Measurements from ENCODE around the gene PPP2R2D. TPM values are rescaled to one million over a fixed set of nuclear protein-coding genes. Genes with fewer than 3 reads are reported as not detected.

Gene PPP2R2D
- polyA plus RNA-seq, 1 of the 3 experiments (the other 2 are of a cell fraction), result 25.1 TPM

- Histone ChIP-seq H2AFZ (ENCODE audit: low read depth) (no peak overlapping the region), H3K27me3 (ENCODE audit: insufficient read depth) (no peaks in the 10 kb centered on the region), H4K20me1 (ENCODE audit: insufficient read depth) (no peaks in the 10 kb centered on the region)
Observed at GRCh38 chr10:131964298-131964697, 63.5 kb downstream of the PPP2R2D start.

GRCh38 chr10:131968949-131969348 is 68.1 kb downstream of the PPP2R2D start:
- POLR2A ChIA-PET, result no interaction called here
- no peak overlapping the region for H3K4me3 ChIP-seq (ENCODE audit: low read depth in 2 of 2, low read length in 1 of 2)
- TF ChIP-seq TCF12 (IDR thresholded peaks at IDR 0.05) (no peak), CTCF (IDR thresholded peaks at IDR 0.05) (no peak), FOXJ3 (CRISPR knock-in tag; IDR thresholded peaks at IDR 0.05) (no peak), NRF1 (IDR thresholded peaks at IDR 0.05; ENCODE audit: low read depth, low read length) (no peak), EZH2phosphoT487 (IDR thresholded peaks at IDR 0.05; ENCODE audit: borderline replicate concordance, low read depth) (no peak), ELF1 (IDR thresholded peaks at IDR 0.05) (no peak), GABPA (IDR thresholded peaks at IDR 0.05; ENCODE audit: low read depth) (no peak)
- no peak overlapping the region for H3K27ac ChIP-seq (ENCODE audit: low read depth in 2 of 2, low read length in 1 of 2)
- peaks cover 20 to 51% of the 10 kb centered on the region in 2 experiments for H3K36me3 ChIP-seq (replicated peaks in 1 of 2; ENCODE audit: control insufficient read depth in 1 of 2, insufficient read depth in 2 of 2, low read length in 1 of 2)
- no peak for DNase-seq
- no peaks in the 10 kb centered on the region for H3K27me3 ChIP-seq (ENCODE audit: insufficient read depth)
- no peak overlapping the region for H2AFZ ChIP-seq (ENCODE audit: low read depth)
- H3K9me3 ChIP-seq, result no peaks in the 10 kb centered on the region
- peaks cover 25% of the 10 kb centered on the region for H4K20me1 ChIP-seq (ENCODE audit: insufficient read depth)
- peaks cover 7% of the 10 kb centered on the region for H3F3A ChIP-seq (replicated peaks; ENCODE audit: insufficient read depth)
- CTCF ChIA-PET, result interaction anchor here (1.7 kb wide), 1 partner anchor 54 kb away, joined by 4 read pairs; no protein-coding TSS in a partner anchor
- no peaks in the 10 kb centered on the region for H3K9me2 ChIP-seq
- H3K79me2 ChIP-seq (ENCODE audit: insufficient read depth), result peaks cover 37% of the 10 kb centered on the region; the same call in 1 of the 2 replicates
- no peak overlapping the region for H3K9ac ChIP-seq
- H3K4me1 ChIP-seq (ENCODE audit: control insufficient read depth in 1 of 2, insufficient read depth in 2 of 2, low read depth in 1 of 2, low read length in 1 of 2), result peaks cover 0 to 17% of the 10 kb centered on the region in 2 experiments; a peak in 2 of 4 replicates
- 99% methylated on average over 13 of the region's 13 CpGs for WGBS (ENCODE audit: low lambda C conversion rate)
- H3K4me2 ChIP-seq, result no peak overlapping the region

More at GRCh38 chr10:131964298-131964697, 63.5 kb downstream of the PPP2R2D start:
- H3K4me1 ChIP-seq (ENCODE audit: control insufficient read depth in 1 of 2, insufficient read depth in 2 of 2, low read depth in 1 of 2, low read length in 1 of 2), result peaks cover 7 to 27% of the 10 kb centered on the region in 2 experiments; a peak in 2 of 4 replicates
- no peaks in the 10 kb centered on the region for H3K9me3 ChIP-seq
- no peak overlapping the region for H3K27ac ChIP-seq (ENCODE audit: low read depth in 2 of 2, low read length in 1 of 2)
- 0 out of 2 replicates have a peak, but pooled peaks cover 2% of the 10 kb centered on the region for H3K79me2 ChIP-seq (ENCODE audit: insufficient read depth)
- TF ChIP-seq POLR2AphosphoS5 (IDR thresholded peaks at IDR 0.05; ENCODE audit: low read depth, low read length) (no peak), JUND (IDR thresholded peaks at IDR 0.05) (no peak), GATA2 (CRISPR knock-in tag; IDR thresholded peaks at IDR 0.05) (no peak), MEF2A (IDR thresholded peaks at IDR 0.05; ENCODE audit: borderline replicate concordance, low read depth) (no peak), FOXJ3 (CRISPR knock-in tag; IDR thresholded peaks at IDR 0.05) (no peak), EP300 (IDR thresholded peaks at IDR 0.05; ENCODE audit: borderline replicate concordance in 1 of 2, low read depth in 1 of 2, low read length in 1 of 2) (no peak), FOXM1 (IDR thresholded peaks at IDR 0.05; ENCODE audit: low read depth) (no peak), MAX (IDR thresholded peaks at IDR 0.05; ENCODE audit: low read depth) (no peak), TCF12 (IDR thresholded peaks at IDR 0.05) (no peak), RCOR1 (IDR thresholded peaks at IDR 0.05; ENCODE audit: low read length) (no peak), USF1 (IDR thresholded peaks at IDR 0.05; ENCODE audit: borderline replicate concordance, low read depth) (no peak)
- no peak overlapping the region for H3K4me2 ChIP-seq
- DNase-seq, result no peak
- POLR2A ChIA-PET, result no interaction called here
- H3K4me3 ChIP-seq (ENCODE audit: low read depth in 2 of 2, low read length in 1 of 2), result no peak overlapping the region
- H3F3A ChIP-seq (replicated peaks; ENCODE audit: insufficient read depth), result peaks cover 20% of the 10 kb centered on the region
- CTCF ChIA-PET, result interaction anchor here (0.7 to 1.9 kb wide), 4 partner anchors 15 to 65 kb away, joined by 3 to 7 read pairs (median 4); no protein-coding TSS in a partner anchor
- no peaks in the 10 kb centered on the region for H3K9me2 ChIP-seq
- H3K36me3 ChIP-seq (replicated peaks in 1 of 2; ENCODE audit: control insufficient read depth in 1 of 2, insufficient read depth in 2 of 2, low read length in 1 of 2), result peaks cover 15 to 23% of the 10 kb centered on the region in 2 experiments
- WGBS (ENCODE audit: low lambda C conversion rate), result 96% methylated on average over 9 of the region's 9 CpGs
- H3K9ac ChIP-seq, result no peak overlapping the region

All from SK-N-SH (cell line).